Spleen (tissue), 11 donors: ENCODE measurements around the gene IQSEC3. TPM values are rescaled to one million over a fixed set of nuclear protein-coding genes. Genes with fewer than 3 reads are reported as not detected.

Experiments
- DNase-seq: peaks from one replicate; pipeline ENCODE4 v3.0.0-alpha.2; 2020
- H3K27ac ChIP-seq, 8 donors: fragments of 200-600 bp; sonication (generic) in 7 of 8; 1 replicate in 4 of 8; 2 replicates in 4 of 8; pipeline versions ENCODE4 v1.5.0 to v1.8.0; 2016 to 2021; ENCODE audit warnings: inconsistent platforms in 4 of 8, mild to moderate bottlenecking in 4 of 8, moderate library complexity in 1 of 8
- H3K27me3 ChIP-seq, 7 donors: fragments of 200-600 bp; sonication (generic) in 6 of 7; replicated peaks in 1 of 7; 1 replicate in 4 of 7; 2 replicates in 3 of 7; pipeline versions ENCODE4 v1.5.0 to v1.8.0; 2016 to 2021; ENCODE audit warnings: inconsistent platforms in 3 of 7, mild to moderate bottlenecking in 1 of 7
- H3K36me3 ChIP-seq, 6 donors: fragments of 200-600 bp; sonication (generic) in 5 of 6; 1 replicate in 4 of 6; 2 replicates in 2 of 6; pipeline versions ENCODE4 v1.5.0 to v1.8.0; 2016 to 2021; ENCODE audit warnings: inconsistent platforms in 2 of 6
- H3K4me1 ChIP-seq, 6 donors: fragments of 200-600 bp; sonication (generic) in 5 of 6; 1 replicate in 3 of 6; 2 replicates in 3 of 6; pipeline versions ENCODE4 v1.5.0 to v1.8.0; 2016 to 2021; ENCODE audit warnings: inconsistent platforms in 3 of 6
- H3K4me3 ChIP-seq, 8 donors: fragments of 200-600 bp; sonication (generic) in 7 of 8; 1 replicate in 4 of 8; 2 replicates in 4 of 8; pipeline versions ENCODE4 v1.5.0 to v1.8.0; 2016 to 2021; ENCODE audit warnings: inconsistent platforms in 4 of 8, mild to moderate bottlenecking in 4 of 8, moderate library complexity in 2 of 8
- H3K9me3 ChIP-seq, 8 donors: fragments of 200-600 bp; sonication (generic) in 7 of 8; 1 replicate in 4 of 8; 2 replicates in 4 of 8; pipeline versions ENCODE4 v1.5.0 to v1.8.0; 2016 to 2021; ENCODE audit warnings: inconsistent platforms in 4 of 8
- POLR2A ChIP-seq, 3 donors: fragments of 450-650 bp; IDR thresholded peaks; one replicate each; pipeline ENCODE4 v1.5.1; 2017; ENCODE audit warnings: antibody characterized with exemption in 3 of 3, mild to moderate bottlenecking in 1 of 3
- POLR2AphosphoS5 ChIP-seq, 3 donors: sonication (generic); formaldehyde crosslinking; IDR thresholded peaks; one replicate each; pipeline ENCODE4 v1.5.1; 2017; ENCODE audit warnings: antibody characterized with exemption in 3 of 3
- WGBS, 5 donors: extraction: QIAGEN DNeasy Blood & Tissue Kit in 3 of 5; methylation state at CpG; one replicate each; pipeline versions ENCODE4 v1.1.5 to v1.1.7; 2013 to 2018; 5-methylcytosine and 5-hydroxymethylcytosine counted together
- intact Hi-C: fragments of 100-400 bp; cut with DNase I; formaldehyde crosslinking; loops from one replicate; pipeline ENCODE4 v1.15.0; 2023; ENCODE audit warnings: low total_unique reads
- polyA plus RNA-seq, 3 donors: library from polyadenylated mRNA; stranded (reverse); fragments of 200-250 nt; gene quantifications; one replicate each; pipeline ENCODE4 v1.2.1, GENCODE V29; 2013
- total RNA-seq, 7 donors: library from RNA; depleted of rRNA in 3 of 7; stranded (reverse); fragments of >200 nt in 3 of 7; fragmentation: NEBNext Ultra II Directional in 4 of 7; extraction: Animal tissue kit (Norgen Biotek cat#: 25700) in 4 of 7; gene quantifications; one replicate each; pipeline versions ENCODE4 v1.1.0 to v1.2.1, GENCODE V29; 2016 to 2021
- TF ChIP-seq, protein P1 (sequence below), 11 experiments: fragments of 200-600 bp in 7 of 11; fragments of 450-650 bp in 4 of 11; sonication (generic) in 4 of 11; IDR thresholded peaks in 8 of 11; conservative IDR thresholded peaks in 3 of 11; 1 replicate in 7 of 11; 2 replicates in 4 of 11; pipeline versions ENCODE4 v1.4.0 to v1.8.0; 2016 to 2021; ENCODE audit warnings: antibody characterized with exemption in 11 of 11, inconsistent platforms in 4 of 11, mild to moderate bottlenecking in 1 of 11
- donor health status: healthy with polysubstance abuse.
- donor health status: DM: no; HTN: no; CAD: no; lungs with moderate emphysema.
- donor health status: DM: no; HTN: no; CAD: no.
- donor health status: Bipolar disorder and iron deficiency.
- donor health status: healthy.
- donor health status: DM: no; HTN: no; CAD: no.
- donor health status: DM: yes; HTN: yes; CAD: no.

Gene IQSEC3
- total and polyA plus RNA-seq, 10 donors = 0.20 to 1.6 (median 0.52) TPM; not detected in 1

DNA sequence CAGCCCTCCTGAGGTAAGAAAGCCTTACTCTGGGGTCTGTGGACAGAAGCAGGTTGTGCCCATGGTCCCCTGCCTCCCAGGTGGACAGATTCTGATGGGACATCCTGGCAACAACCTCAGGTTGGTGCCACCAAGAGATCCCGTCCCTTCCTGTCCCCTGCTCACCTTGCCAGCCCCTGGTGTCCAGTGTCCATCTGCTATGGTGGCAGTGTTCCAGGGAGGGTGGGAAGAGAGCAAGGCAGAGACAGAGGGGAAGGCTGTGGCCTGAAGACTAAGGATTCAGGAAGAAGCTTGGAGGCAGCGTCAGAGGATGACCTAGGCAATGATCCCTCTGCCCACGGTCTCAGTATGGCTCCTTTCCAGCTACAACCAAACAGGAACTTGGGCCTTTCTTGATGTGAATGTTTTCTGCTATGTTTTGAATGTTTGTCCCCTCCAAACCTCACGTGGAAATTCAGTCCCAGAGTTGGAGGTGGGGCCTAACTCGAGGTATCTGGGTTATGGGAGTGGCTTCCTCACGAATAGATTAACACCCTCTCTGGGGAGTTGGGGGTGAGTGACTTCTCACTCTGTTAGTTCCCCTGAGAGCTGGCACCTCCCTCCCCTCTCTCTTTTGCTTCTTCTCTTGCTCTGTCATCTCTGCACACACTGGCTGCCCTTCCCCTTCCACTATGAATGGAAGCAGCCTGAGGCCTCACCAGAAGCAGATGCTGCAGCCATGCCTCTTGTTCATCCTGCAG lies 26.9 kb downstream of the IQSEC3 start:
- H3K9me3 ChIP-seq = peaks cover 0 to 29% (median 15%) of the 10 kb centered on the region in 8 donors
- H3K4me1 ChIP-seq = no peaks in the 10 kb centered on the region
- no peak overlapping the region for H3K27ac ChIP-seq
- DNase-seq = no peak
- WGBS, 5 donors = 26 to 39% (median 32%) methylated on average over 6 of the region's 6 CpGs
- H3K27me3 ChIP-seq = peaks cover 0 to 16% (median 0%) of the 10 kb centered on the region in 7 donors
- no peak for TF ChIP-seq POLR2AphosphoS5 (IDR thresholded peaks at IDR 0.05)
- no peak for TF ChIP-seq POLR2A (IDR thresholded peaks at IDR 0.05)
- no peaks in the 10 kb centered on the region for H3K36me3 ChIP-seq
- H3K4me3 ChIP-seq = no peak overlapping the region
- intact Hi-C loops = no loop called here

DNA sequence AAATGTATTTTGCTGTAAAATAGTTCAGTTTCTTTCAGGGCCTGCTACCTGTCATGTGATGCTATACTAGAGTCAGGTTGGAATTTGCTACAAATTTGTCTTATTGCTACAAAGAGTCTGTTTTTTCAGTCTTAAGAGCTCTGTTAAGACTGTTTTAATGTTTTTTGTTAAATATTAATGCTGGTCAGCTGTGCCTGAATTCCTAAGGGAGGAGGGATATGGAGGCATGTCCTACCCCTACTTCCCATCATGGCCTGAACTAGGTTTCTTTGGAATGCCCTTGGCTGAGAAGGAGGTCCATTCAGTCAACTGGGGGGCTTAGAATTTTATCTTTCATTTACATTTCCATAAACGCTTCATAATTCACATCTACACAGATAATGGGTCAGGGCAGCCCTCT lies 30.0 kb downstream of the IQSEC3 start:
- intact Hi-C loops = no loop called here
- WGBS, 5 donors = 74 to 97% (median 84%) methylated on average over 1 of the region's 1 CpG
- TF ChIP-seq POLR2AphosphoS5 (IDR thresholded peaks at IDR 0.05) (no peak), POLR2A (IDR thresholded peaks at IDR 0.05) (no peak)
- TF ChIP-seq, protein P1, sequence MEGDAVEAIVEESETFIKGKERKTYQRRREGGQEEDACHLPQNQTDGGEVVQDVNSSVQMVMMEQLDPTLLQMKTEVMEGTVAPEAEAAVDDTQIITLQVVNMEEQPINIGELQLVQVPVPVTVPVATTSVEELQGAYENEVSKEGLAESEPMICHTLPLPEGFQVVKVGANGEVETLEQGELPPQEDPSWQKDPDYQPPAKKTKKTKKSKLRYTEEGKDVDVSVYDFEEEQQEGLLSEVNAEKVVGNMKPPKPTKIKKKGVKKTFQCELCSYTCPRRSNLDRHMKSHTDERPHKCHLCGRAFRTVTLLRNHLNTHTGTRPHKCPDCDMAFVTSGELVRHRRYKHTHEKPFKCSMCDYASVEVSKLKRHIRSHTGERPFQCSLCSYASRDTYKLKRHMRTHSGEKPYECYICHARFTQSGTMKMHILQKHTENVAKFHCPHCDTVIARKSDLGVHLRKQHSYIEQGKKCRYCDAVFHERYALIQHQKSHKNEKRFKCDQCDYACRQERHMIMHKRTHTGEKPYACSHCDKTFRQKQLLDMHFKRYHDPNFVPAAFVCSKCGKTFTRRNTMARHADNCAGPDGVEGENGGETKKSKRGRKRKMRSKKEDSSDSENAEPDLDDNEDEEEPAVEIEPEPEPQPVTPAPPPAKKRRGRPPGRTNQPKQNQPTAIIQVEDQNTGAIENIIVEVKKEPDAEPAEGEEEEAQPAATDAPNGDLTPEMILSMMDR (IDR thresholded peaks at IDR 0.05 in 8 of 11, conservative IDR thresholded peaks at IDR 0.05 in 3 of 11) = no peak
- H3K27ac ChIP-seq = no peak overlapping the region
- no peaks in the 10 kb centered on the region for H3K4me1 ChIP-seq
- H3K36me3 ChIP-seq = no peaks in the 10 kb centered on the region
- H3K27me3 ChIP-seq = peaks cover 0 to 47% (median 0%) of the 10 kb centered on the region in 7 donors
- no peaks in the 10 kb centered on the region for H3K9me3 ChIP-seq
- no peak overlapping the region for H3K4me3 ChIP-seq
- no peak for DNase-seq

DNA sequence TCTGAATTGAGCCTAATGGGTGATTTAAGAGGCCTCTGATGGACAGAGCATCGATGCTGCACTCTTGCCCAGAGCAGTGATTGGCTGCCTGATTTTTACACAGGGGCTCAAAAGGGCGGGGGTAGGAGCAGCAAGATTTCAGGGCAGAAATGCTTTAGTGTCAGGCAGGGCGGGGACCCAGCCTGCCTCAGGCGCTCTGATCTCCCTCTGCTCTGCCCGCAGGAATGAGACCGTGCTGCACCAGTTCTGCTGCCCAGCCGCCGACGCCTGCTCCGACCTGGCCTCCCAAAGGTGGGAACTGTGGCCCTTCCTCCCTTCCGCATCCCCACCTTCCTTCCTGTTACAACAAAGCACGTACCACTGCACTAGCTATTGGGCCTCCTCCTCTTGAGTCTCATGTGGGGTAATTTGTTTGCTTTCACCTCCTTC lies 32.4 kb downstream of the IQSEC3 start:
- peaks cover 0 to 61% (median 0%) of the 10 kb centered on the region in 7 donors for H3K27me3 ChIP-seq
- no peak overlapping the region for H3K4me3 ChIP-seq
- 60 to 69% (median 67%) methylated on average over 12 of the region's 12 CpGs for WGBS, 5 donors
- H3K9me3 ChIP-seq = no peaks in the 10 kb centered on the region
- peaks cover 0 to under 1% (median 0%) of the 10 kb centered on the region in 6 donors for H3K4me1 ChIP-seq
- intact Hi-C loops = no loop called here
- no peak overlapping the region for H3K27ac ChIP-seq
- DNase-seq = no peak
- TF ChIP-seq POLR2AphosphoS5 (IDR thresholded peaks at IDR 0.05) (no peak), POLR2A (IDR thresholded peaks at IDR 0.05) (no peak)
- TF ChIP-seq, protein P1 (IDR thresholded peaks at IDR 0.05 in 8 of 11, conservative IDR thresholded peaks at IDR 0.05 in 3 of 11) = no peak
- H3K36me3 ChIP-seq = no peaks in the 10 kb centered on the region

DNA sequence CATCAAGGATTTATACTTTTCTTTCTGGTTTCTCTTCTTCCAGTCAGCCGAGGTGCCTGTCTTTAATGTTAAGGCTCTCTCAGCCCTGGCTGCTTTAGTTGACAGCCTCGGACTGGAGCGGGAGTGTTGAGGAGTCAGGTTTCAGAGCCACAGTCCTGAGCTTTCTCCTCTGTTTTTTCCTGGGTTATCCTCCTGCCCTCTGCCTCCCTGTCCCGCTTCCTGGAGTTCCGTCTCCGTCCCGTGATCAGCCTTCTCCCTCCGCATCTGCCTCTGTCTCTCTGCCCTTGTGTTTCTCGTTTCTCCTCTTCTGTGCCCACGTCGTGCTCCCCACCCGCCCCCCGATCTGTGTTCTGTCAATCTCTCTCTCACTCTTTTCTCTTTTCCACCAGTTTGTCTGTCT lies 33.0 kb downstream of the IQSEC3 start:
- 57 to 77% (median 66%) methylated on average over 13 of the region's 13 CpGs for WGBS, 5 donors
- intact Hi-C loops = no loop called here
- Histone ChIP-seq H3K27ac (no peak overlapping the region), H3K9me3 (no peaks in the 10 kb centered on the region), H3K4me1 (peaks cover 0 to 7% (median 0%) of the 10 kb centered on the region in 6 donors), H3K27me3 (peaks cover 0 to 60% (median 4%) of the 10 kb centered on the region in 7 donors), H3K4me3 (no peak overlapping the region), H3K36me3 (no peaks in the 10 kb centered on the region)
- TF ChIP-seq, protein P1 (IDR thresholded peaks at IDR 0.05 in 8 of 11, conservative IDR thresholded peaks at IDR 0.05 in 3 of 11) = no peak
- TF ChIP-seq POLR2A (IDR thresholded peaks at IDR 0.05) = no peak
- no peak for TF ChIP-seq POLR2AphosphoS5 (IDR thresholded peaks at IDR 0.05)
- DNase-seq = no peak
